GM12892 (cell line): ENCODE results near the gene CRISPLD2.

Experiments
- POLR2AphosphoS5 ChIP-seq: IDR thresholded peaks from 2 replicates; pipeline ENCODE4 v1.6.1; 2011; ENCODE audit warnings: low read depth, low read length, control low read depth
- TAF1 ChIP-seq: IDR thresholded peaks from 2 replicates; pipeline ENCODE4 v1.6.1; 2011; ENCODE audit warnings: low read depth, mild to moderate bottlenecking, control low read depth, low read length, borderline replicate concordance

GRCh38 chr16:84879569-84880487 lies 60.0 kb downstream of the CRISPLD2 start:
- TF ChIP-seq TAF1 = no peak
- TF ChIP-seq POLR2AphosphoS5 = no peak
